PC-3 (cell line): ENCODE measurements around the gene NRXN2. TPM values are rescaled to one million over a fixed set of nuclear protein-coding genes. Genes with fewer than 3 reads are reported as not detected.

Experiments
- ATAC-seq: fragments of 200-7000 bp; cut with Tn5 transposase; 2 replicates; pipeline ENCODE4 v1.9.1; 2020; ENCODE audit warnings: mild to moderate bottlenecking, moderate library complexity
- BruUV-seq: library from RNA; stranded (reverse); fragments of 400-500 nt; replicated peaks from 2 replicates; lab custom pipeline; 2021; lab: Mats Ljungman, UMichigan
- CTCF ChIA-PET: fragments of 300-600 bp; sonication (Branson Sonifier 250); formaldehyde crosslinking; loops from one replicate; lab custom pipeline; 2022; ENCODE audit warnings: antibody characterized with exemption; lab: Charles Lee
- POLR2A ChIA-PET: fragments of 300-600 bp; sonication (Branson Sonifier 250); formaldehyde crosslinking; loops from one replicate; lab custom pipeline; 2022; ENCODE audit warnings: antibody characterized with exemption; ENCODE audit not compliant: unreplicated experiment; lab: Charles Lee
- DNase-seq: peaks from one replicate; pipeline ENCODE4 v3.0.0-alpha.2; 2015
- H2AFZ ChIP-seq: fragments of 300-600 bp; sonication (generic); 2 replicates; pipeline ENCODE4 v1.6.0; 2016; ENCODE audit warnings: antibody characterized with exemption, low read length
- H3F3A ChIP-seq: fragments of 300-600 bp; sonication (generic); one replicate; pipeline ENCODE4 v1.6.0; 2017; ENCODE audit warnings: antibody characterized with exemption, low read length, control low read depth, mild to moderate bottlenecking; ENCODE audit not compliant: unreplicated experiment
- H3K27ac ChIP-seq: fragments of 300-600 bp; sonication (generic); 2 replicates; pipeline ENCODE4 v1.5.1; 2016; ENCODE audit warnings: mild to moderate bottlenecking, low read length
- H3K27me3 ChIP-seq: fragments of 300-600 bp; sonication (generic); 2 replicates; pipeline ENCODE4 v1.6.1; 2016; ENCODE audit warnings: low read length, mixed read lengths
- H3K36me3 ChIP-seq: fragments of 300-600 bp; sonication (generic); 2 replicates; pipeline ENCODE4 v1.6.1; 2016; ENCODE audit warnings: low read depth, mixed run types, low read length, mixed read lengths
- H3K4me1 ChIP-seq: fragments of 300-600 bp; sonication (generic); 2 replicates; pipeline ENCODE4 v1.5.1; 2016; ENCODE audit warnings: low read length; ENCODE audit not compliant: insufficient read depth
- H3K4me2 ChIP-seq: fragments of 300-600 bp; sonication (generic); 2 replicates; pipeline ENCODE4 v1.6.0; 2016; ENCODE audit warnings: low read length
- H3K4me3 ChIP-seq: fragments of 300-600 bp; sonication (generic); 2 replicates; pipeline ENCODE4 v1.5.1; 2016; ENCODE audit warnings: mild to moderate bottlenecking, low read length, mixed read lengths
- H3K79me2 ChIP-seq: fragments of 300-600 bp; sonication (generic); 2 replicates; pipeline ENCODE4 v1.6.1; 2017; ENCODE audit warnings: low read length, mixed read lengths
- H3K9ac ChIP-seq: fragments of 300-600 bp; sonication (generic); 2 replicates; pipeline ENCODE4 v1.6.0; 2016; ENCODE audit warnings: mild to moderate bottlenecking, low read length
- H3K9me2 ChIP-seq: fragments of 300-600 bp; sonication (generic); replicated peaks from 2 replicates; pipeline ENCODE4 v1.6.1; 2016; ENCODE audit warnings: mixed run types, low read length, mixed read lengths
- H3K9me3 ChIP-seq: fragments of 300-600 bp; sonication (generic); 2 replicates; pipeline ENCODE4 v1.6.1; 2016; ENCODE audit warnings: low read length, mixed read lengths
- H4K20me1 ChIP-seq: fragments of 300-600 bp; sonication (generic); 2 replicates; pipeline ENCODE4 v1.6.1; 2016; ENCODE audit warnings: low read length, mixed read lengths
- CTCF ChIP-seq: fragments of 300-600 bp; sonication (generic); conservative IDR thresholded peaks from 2 replicates; pipeline ENCODE4 v1.5.1; 2017; ENCODE audit warnings: antibody characterized with exemption, low read depth, mild to moderate bottlenecking, low read length
- EZH2 ChIP-seq: fragments of 300-600 bp; sonication (generic); IDR thresholded peaks from one replicate; pipeline ENCODE4 v1.6.1; 2017; ENCODE audit warnings: antibody characterized with exemption, mild to moderate bottlenecking, low read length; ENCODE audit not compliant: unreplicated experiment
- EZH2phosphoT487 ChIP-seq: fragments of 300-600 bp; sonication (generic); IDR thresholded peaks from 2 replicates; pipeline ENCODE4 v1.6.1; 2018; ENCODE audit warnings: mild to moderate bottlenecking, antibody characterized with exemption, low read length, borderline replicate concordance
- intact Hi-C: fragments of 100-400 bp; cut with micrococcal nuclease; formaldehyde crosslinking; loops from 2 replicates; pipeline ENCODE4 v1.9.0; 2023
- total RNA-seq: library from RNA; depleted of rRNA; stranded (reverse); fragments of >200 nt; gene quantifications from 2 replicates; pipeline ENCODE4 v1.2.3, GENCODE V29; 2014

Gene NRXN2
- total RNA-seq, 1 experiment from 2014 or later, result not detected

- ChIA-PET POLR2A (no interaction called here), CTCF (no interaction called here)
- Histone ChIP-seq H3K9me2 (no peaks in the 10 kb centered on the region), H3K4me3 (no peak overlapping the region), H3K27ac (no peak overlapping the region), H3K27me3 (peaks cover 33% of the 10 kb centered on the region), H3K4me1 (no peaks in the 10 kb centered on the region), H3F3A (no peaks in the 10 kb centered on the region), H3K9ac (no peak overlapping the region), H3K79me2 (no peaks in the 10 kb centered on the region), H3K36me3 (no peaks in the 10 kb centered on the region), H4K20me1 (no peaks in the 10 kb centered on the region), H3K4me2 (no peak overlapping the region), H3K9me3 (no peaks in the 10 kb centered on the region), H2AFZ (no peak overlapping the region)
- intact Hi-C loops, result no loop called here
- DNase-seq (no peak), ATAC-seq (no peak)
- no TSS peak for BruUV-seq
- TF ChIP-seq EZH2phosphoT487 (no peak), EZH2 (no peak), CTCF (no peak)
These were observed 32.8 kb downstream of the NRXN2 start for GRCh38 chr11:64690235-64690634.

GRCh38 chr11:64688534-64688982 lies 34.4 kb downstream of the NRXN2 start:
- ChIA-PET POLR2A (interaction anchor here (0.6 kb wide), 1 partner anchor 1160 kb away, joined by 4 read pairs; no protein-coding TSS in a partner anchor), CTCF (interaction anchor here (0.5 to 1.4 kb wide), 16 partner anchors 10 to 333 kb away, joined by 3 to 11 read pairs (median 4); partner anchors contain the start of gene ATG2A)
- Histone ChIP-seq H3K4me2 (peak overlapping the region; percentile 82), H3F3A (no peaks in the 10 kb centered on the region), H4K20me1 (no peaks in the 10 kb centered on the region), H3K36me3 (no peaks in the 10 kb centered on the region), H3K9me3 (no peaks in the 10 kb centered on the region), H3K9me2 (no peaks in the 10 kb centered on the region), H3K27me3 (peaks cover 16% of the 10 kb centered on the region), H3K4me1 (no peaks in the 10 kb centered on the region), H3K27ac (no peak overlapping the region), H2AFZ (peak overlapping the region; percentile 78), H3K9ac (no peak overlapping the region), H3K79me2 (no peaks in the 10 kb centered on the region), H3K4me3 (peak overlapping the region; percentile 61)
- no TSS peak for BruUV-seq
- ATAC-seq (peak; percentile 97), DNase-seq (peak; percentile 92)
- intact Hi-C loops, result loop anchor here (1.0 kb wide), 2 partner anchors 35 to 55 kb away; partner anchors contain the start of gene NRXN2
- no peak for TF ChIP-seq EZH2
- peak; percentile 94 for TF ChIP-seq CTCF
